ENCODE results near the gene SLC25A42.
A peak's percentile ranks its signal among the peaks of the same experiment; 100 is the strongest.
"Not testable (repeated sequence)": the region's sequence is repeated elsewhere in the genome, so short reads cannot be mapped to it uniquely, and the experiment has no call there.

SLC25A42 gene

DNA sequence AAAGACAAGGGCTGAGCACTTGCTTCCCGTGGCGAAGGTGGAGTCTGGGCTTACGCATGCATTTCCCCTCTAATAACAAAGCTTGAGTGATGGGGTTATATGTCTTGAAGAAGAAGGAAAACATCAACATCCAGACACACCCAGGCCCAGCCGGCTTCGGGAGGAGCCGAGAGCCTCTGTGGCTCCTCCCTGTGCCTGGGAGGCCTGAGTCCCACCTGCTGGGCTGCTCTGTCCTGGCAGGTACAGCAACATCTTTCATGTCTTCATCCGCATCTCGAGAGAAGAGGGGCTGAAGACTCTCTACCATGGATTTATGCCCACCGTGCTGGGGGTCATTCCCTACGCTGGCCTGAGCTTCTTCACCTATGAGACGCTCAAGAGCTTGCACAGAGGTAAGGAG lies 43.9 kb downstream of the SLC25A42 start:
- no peak for DNase-seq

DNA sequence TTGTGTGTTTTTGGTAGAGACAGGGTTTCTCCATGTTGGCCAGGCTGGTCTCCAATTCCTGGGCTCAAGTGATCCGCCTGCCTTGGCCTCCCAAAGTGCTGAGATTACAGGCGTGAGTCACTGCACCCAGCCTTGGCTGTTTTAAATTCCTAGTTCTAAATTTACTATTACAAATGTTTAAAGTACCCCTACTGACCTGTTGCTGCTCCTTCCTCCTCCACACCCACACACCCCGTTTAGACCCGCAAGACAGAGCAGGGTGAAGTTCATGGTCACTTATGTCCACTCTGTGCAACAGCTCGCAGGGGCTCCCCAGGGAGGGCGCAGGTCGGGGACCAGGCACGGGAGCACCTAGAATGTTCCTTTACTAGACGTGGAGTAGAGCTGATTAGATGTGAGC lies 45.8 kb downstream of the SLC25A42 start:
- DNase-seq: no peak

DNA sequence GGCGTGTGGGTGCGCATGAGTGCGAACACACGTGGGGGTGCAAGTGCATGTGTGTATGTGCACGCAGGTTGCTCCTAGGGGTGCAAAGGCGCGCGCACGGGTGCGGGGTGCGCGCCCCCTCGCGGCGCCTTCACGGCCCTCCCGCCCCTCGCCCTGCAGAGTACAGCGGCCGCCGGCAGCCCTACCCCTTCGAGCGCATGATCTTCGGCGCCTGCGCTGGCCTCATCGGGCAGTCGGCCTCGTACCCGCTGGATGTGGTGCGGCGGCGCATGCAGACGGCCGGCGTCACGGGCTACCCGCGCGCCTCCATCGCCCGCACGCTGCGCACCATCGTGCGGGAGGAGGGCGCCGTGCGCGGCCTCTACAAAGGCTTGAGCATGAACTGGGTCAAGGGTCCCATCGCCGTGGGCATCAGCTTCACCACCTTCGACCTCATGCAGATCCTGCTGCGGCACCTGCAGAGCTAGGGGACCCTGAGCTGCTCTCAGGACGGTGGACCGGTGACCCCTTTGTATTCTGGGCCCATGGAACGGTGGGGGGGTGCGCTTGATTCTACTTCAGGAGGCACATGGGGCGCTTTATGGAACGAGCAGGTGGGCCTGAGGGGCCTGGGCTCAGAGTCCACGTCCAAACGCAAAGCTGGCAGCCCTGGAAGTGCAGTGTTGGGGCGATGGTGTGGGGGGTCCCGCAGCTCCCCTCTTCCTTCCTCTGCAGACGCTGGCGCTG lies 46.8 kb downstream of the SLC25A42 start:
- DNase-seq: no peak

DNA sequence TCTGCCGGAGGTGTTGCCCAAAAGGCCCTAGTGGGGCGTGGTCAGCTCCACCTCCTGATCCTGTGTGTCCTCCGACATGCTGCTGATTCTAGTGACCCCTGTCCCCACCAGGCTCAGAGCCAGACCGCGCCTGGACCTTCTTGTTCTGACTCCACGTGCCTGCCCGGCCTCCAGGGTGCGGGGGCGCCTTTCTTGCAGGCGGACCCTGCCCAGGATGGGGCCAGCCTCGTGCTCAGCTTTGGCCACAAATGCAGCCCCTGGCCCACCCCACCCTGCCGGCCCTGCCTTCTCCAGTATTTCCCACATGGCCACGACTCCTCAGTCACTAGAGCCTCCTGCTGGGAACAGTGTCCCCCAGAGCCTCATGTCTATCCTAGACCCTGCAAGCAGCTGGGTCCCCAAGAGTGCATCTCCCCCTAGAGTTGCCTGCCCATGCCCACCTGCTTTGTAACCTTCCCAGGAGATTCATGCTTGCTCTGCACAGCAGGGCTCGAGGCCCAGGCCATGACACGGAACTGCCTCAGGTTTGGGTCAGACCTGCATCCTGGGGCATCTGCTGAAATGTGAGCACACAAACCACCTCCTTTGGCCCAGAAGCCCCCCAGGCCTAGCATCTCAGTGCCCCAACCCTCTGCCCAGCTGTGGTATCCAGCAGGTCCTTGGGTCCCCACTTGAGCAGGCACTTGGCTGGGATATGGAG lies 47.5 kb downstream of the SLC25A42 start:
- no peak for DNase-seq

DNA sequence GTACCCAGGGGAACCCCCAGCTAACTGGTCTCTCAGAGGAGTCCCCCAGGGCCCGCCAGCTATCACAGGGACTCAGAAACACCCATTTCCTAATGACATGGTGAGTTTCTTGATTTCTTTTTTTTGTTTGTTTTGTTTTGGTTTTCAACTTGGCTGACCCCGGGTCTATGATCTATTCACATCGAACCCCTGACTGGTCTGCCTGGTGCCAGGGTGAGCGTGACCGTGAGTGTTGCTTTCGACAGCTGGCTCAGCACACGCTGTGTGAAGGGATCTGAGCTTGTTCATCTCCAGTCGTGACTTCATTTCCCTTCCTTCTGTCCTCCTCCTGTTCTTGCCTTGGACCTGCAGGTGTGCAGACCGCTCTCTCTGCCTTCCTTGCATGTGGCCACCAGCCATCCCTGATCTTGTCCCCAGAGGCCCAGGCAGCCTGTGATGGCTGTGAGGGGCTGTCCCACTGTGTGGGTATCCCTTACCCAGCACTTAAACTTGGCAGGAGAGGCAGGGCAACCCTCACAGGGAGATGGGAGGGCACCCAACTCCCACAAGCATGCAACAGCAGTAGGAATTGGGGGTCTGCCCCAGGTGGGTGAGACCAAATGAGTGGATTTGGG lies 48.3 kb downstream of the SLC25A42 start:
- no peak for DNase-seq

DNA sequence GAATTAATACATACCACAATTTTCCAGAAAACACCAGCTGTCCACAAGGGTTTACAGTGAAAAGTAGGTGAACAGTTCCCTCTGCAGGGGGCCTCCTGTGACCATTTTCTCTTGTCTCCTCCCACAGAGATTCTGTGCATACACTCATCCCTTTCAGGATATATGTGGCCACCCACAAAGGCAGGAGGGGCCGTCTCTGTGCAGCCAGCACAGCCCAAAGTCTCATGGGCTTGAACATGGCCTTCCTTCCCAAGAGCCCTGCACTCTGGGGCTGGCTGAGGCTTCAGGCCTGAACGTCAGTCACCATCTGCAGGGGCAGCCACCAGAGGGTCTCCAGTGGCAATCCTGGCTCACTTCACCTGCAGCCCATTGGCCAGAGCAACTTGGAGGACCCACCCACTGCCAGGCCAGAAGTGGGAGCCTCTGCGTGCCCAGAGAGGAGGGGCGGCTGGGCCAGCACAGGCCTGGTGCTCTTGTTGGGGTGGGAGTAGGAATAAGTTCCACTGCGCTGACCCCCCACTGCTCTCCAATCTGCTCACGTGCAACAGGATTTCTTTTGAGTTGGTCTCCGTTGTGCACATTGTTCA lies 49.3 kb downstream of the SLC25A42 start:
- DNase-seq: no peak

DNA sequence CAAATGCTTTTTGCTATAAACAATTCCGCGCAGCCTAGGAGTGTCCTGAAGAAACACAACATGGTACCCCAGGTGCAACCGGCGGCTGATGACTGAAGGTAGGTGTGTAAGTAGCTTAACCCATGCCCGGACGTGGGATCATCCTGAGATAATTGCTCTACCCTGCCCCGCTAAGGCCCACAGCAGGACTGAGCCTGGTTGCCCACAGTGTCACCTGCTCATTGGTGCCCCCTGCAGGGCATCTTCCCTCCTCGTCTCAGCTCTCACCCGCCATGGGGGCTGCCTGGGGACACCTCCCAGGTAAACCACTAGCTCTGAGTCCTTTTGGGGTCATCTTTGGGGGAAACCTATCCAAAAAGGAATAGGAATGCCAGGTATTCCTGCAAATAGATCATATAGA lies 52.2 kb downstream of the SLC25A42 start:
- DNase-seq: peak; percentile 13

DNA sequence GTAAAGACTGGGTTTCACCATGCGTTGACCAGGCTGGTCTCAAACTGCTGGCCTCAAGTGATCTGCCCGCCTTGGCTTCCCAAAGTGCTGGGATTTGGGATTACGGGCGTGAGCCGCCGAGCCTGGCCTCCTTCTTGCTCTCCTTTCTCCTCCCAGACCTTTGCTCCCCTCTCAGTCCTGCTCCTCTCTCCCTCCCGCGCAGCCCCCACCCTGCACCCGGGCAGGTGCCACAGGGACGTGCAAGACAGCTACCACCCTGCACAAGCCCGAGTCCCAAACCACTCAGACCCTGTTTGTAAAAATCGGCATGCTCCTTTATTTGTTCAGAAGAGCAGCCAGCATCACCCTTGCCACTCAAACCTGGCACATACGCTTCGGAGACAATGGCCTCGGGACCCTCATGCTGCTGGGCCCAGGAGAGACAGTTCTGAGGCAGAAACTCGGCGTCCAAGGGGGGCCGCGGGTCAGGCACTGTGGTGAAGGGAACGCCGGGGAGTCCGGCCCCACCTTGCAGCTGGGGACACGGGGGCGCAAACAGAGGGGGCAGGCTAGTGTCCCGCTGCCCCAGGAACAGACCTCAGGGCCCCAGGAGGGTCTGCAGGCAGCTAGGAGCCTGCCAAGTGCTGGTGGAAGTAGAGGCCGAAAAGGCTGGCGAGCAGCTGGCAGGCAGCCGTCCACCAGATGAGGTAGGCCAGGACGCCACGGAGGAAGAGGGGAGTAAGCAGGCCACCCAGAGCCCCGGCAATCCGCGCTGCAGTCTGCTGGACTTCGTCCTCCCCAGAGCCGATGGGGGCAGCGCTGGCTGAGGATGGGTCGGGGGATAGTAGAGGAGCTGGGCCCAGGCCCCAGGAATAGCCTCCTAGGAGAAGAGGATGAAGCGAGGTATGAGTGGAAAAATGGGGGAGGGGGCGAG lies 55.8 kb downstream of the SLC25A42 start:
- no peak for DNase-seq

DNA sequence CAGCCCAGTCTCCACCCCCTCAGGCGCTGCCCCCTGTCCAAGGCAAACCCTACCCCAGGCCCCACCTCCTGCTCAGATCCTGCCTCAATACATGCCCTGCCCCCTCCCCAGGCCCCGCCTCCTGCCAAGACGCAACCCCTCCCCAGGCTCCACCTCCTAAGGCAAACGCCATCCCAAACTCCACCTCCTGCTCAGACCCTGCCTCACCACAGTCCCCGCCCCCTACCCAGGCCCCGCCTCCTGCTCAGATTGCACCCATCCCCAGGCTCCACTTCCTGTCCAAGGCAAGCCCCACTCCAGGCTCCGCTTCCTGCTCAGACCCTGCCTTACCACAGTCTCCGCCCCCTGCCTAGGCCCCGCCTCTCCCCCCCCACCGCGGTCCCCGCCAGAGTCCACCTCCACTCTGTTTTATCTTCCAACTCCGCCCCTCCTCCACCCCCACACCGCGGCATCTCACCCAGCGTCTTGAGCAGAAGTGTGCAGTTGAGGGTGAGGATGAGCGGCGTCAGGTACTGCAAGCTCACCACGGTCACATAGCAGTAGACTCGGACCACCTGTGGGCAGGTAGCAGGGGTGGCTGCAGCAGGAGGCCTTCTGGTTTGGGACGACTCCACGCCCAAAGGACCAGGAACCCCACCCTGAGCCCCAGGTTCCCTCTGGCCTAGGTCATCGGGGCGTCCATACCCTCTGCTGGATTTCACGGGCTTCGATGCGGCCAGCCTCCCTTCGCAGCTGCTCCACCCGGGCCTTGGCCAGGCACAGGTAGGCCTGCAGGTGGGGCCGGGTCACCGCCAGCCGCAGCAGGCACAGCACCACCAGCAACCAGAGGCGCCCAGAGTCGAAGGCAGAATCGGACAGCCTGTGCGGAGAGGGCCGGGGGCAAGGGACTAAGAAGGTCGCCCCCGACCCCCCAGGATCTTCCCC lies 56.8 kb downstream of the SLC25A42 start:
- no peak for DNase-seq

DNA sequence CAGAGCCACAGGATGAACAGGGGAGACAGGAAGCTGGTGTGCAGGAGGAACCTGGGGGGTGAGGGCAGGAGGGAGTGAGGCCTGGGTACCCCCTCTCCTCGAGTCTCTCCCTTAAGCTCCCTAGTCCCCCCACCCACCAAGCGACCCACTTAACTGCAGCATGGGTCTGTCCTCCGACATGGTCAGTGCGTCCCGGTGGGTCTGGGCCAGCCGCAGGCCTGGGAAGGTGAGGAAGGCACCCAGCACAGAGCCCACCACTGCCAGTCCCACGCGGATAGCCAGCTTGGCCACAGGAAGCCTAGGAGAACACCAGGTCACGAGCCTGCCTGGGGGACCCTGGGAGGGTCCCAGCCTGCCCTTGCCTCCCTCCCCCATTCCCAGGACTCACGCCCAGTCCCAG lies 57.6 kb downstream of the SLC25A42 start:
- DNase-seq: no peak

DNA sequence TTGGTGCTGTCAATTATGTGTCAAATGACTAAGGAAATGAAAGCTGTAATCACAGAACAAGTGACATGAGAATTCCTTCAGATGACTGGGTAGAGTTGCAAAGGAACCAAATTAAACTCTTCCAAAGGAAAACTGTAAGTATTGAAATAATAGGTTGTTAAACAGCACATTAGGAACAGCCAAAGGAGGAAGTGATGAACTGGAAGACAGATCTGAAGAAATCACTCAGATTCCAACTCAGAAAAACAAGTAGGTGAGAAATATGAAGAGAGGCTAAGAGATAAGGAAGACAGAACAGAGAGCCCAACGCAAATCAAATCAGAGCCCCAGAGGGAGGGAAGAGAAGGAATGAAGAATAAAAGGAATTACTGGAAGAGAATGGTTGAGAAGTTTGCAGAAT lies 59.1 kb downstream of the SLC25A42 start:
- no peak for DNase-seq

DNA sequence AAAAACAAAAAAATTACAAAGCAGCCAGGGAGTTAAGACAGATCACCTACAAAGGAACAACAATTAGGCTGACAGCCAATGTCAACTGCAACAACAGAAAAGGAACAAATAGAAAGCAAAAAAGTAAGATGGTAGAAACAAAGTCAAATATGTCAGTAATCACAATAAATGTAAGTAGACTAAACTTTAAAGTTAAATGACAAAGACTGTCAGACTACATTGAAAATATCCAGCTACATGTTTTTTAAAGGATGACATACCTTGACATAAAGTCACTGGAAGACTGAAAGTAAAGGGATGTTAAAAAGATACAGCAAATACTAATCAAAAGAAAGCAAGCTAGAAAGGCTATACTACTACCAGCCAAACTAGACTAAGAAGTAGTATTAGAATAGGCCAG lies 59.6 kb downstream of the SLC25A42 start:
- DNase-seq: no peak

DNA sequence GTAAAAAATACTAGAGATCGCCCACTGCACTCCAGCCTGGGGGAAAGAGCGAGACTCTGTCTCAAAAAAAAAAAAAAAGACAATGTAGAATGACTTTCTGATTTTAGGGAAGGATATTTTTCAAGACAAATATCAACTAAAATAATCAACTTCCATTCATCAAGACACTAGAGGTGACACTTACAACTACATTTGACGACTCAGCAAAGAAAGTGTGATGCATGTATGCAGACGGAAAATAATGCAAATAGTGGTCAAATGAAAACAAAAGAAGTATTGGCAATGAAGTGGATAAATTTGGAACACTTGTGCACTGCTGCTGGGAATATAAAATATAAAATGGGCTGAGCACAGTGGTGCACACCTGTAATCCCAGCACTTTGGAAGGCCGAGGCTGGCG lies 62.3 kb downstream of the SLC25A42 start:
- no peak for DNase-seq

DNA sequence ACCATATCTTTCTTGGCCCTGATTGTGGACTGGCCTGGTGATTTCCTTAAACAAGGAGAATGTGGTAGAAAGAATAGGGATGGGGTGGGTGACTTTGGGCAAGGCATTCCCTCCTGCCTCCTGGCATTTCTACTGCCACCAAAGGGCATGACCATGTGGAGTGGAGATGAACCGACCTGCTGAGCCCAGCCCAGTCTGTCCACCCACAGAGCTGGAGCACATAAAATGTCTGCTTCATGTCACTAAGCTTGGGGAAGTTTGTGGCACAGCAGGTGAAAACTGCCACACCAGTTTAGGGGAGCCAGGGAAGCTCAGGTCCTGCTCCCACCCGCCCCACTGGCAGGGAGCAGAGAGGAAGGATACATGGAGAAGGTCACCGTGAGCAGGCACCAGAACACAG lies 68.2 kb downstream of the SLC25A42 start:
- no peak for DNase-seq

DNA sequence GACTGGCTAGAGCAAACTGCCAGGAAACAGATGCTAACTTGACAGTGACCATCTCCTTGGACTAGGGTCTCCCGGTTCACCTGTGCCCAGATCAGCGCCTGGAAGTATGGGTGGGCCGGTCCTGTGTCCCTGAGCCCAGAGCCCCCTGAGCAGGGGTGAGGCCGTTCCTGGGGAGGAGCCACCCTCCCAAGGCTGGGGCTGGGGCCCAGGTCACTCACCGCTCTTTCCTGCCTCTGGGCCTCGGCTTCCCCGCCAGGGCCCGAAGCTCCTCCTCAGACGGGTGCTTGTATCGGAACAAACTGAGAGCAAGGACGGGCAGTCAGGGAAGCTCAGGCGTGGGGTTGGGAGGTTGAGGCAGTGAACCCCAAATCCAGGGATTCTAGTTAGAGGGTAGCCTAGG lies 69.1 kb downstream of the SLC25A42 start:
- no peak for DNase-seq

DNA sequence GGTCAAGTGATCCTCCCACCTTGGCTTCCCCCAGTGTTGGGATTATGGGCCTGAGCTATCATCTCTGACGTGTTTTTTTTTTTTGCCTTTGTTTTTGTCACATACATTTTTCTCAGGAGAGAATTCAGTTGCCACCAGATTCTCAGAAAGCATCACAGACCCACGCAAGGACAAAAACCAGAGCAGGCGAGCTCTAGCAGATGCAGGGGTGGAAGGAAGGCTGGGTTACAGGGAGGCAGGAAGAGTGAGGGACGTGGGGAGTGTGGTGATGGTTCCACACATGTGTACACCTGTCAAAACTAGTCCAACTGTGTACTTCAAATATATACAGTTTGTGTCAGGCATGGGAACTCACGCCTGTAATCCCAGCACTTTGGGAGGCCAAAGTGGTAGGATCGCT lies 70.2 kb downstream of the SLC25A42 start:
- no peak for DNase-seq

DNA sequence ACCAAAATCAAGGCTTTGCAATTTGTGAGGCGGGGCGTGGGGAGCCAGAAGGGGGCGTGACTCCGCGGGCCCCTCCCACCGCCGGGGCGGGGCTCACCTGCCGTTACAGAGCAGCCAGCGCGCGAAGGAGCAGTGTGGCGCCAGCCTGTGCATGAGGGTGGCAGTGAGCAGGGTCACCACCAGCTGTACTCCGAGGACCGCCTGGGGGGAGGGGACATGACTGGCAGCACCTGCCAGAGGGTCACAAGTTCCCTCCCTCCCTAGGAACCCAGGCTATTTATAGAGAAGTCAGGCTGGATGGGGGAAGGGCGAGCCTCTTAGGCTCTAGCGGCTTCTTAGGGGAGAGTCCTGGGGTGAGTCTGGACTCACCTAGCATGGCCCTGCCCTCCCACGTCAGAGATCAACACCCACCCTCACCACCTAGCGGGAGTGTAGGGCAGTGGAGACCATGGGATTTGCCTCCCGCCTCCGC lies 70.9 kb downstream of the SLC25A42 start:
- no peak for DNase-seq

DNA sequence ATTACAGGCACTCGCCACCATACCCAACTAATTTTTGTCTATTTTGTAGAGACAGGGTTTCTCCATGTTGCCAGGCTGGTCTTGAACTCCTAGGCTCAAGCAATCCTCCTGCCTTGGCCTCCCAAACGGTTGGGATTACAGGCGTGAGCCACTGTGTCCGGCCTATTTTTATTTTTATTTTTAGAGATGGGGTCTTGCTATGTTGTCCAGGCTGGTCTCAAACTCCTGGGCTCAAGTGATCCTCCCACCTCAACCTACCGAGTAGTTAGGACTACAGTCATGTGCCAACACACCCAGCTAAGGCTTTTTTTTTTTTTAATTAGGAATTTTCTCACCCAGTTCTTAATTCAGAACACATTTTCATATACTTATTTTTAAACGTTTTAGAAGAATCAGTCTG lies 71.9 kb downstream of the SLC25A42 start:
- DNase-seq: not testable (repeated sequence)

DNA sequence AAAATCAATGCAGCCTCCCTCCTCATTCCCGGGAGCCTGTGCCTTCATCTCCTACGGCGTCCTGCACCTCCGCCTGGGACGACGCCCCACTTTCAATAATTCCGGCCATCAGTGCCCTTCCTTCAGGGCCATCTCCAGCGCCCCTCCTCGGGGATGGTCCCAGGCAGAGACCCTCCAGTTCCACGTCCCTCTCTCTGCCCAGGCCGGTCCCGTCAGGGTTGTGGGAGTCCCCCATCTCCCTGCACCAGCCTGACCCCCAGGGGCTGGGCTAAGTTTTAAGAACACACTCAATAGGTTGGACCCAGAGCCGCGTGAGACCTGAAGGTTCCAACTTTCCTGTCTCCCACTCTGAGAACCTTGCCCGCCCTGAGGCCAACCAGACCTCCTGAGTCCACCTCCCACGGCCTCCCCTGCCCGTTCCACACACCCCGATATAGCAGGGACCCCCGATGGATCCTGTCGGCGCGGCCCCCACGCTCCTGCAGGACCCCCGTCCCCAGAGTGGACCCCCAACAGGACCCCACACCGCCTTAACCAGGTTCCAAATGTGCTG lies 73.8 kb downstream of the SLC25A42 start:
- no peak for DNase-seq

DNA sequence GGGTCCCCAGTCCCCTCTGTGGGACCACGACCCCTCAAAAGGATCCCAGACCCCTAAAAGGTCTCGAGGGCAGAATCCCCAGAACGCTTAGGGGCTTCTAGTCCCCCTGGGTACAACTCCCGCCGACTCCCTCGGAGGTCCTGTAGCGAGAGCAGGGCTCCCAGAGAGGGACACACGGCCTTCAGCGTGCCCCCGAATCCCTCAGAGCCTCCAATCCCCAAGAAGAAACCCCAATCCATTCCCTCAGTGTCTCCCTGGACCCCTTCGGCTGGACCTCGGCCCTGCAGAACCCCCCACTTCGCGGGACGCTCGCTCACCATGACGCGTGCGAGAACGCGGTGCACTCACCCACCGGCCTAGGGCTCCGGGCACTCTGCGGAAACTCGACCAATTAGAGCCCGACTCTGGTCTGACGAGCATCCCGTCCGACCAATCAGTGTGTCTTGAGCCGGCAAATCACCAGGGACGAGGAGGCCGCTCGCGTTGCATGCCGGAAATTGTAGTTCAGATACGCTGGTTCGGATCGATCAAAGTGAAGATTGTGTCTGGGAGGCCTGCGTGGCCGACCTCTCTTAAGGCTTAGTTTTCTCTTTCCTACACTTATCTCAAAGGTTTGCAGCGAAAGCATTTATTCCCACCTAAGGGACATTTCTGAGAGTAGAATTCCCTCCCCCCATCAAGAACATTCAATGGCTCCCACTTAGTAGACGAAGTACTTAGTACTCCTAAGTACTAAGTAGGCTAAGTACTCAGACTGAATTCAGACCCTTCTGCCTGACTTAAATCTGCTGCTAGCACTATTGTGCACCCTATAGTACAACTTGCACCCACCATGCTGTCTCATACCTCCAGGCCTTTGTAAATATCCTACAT lies 74.6 kb downstream of the SLC25A42 start, which contains the start of gene TMEM161A:
Gene TMEM161A, minus strand, starts transcription at position 370 of the 873 bp plus-strand sequence. Its CDS starts 50 bp downstream, at position 320.
- peak; percentile 92 for DNase-seq
